ENCODE results near the gene EIF2S2.

Gene EIF2S2

DNA sequence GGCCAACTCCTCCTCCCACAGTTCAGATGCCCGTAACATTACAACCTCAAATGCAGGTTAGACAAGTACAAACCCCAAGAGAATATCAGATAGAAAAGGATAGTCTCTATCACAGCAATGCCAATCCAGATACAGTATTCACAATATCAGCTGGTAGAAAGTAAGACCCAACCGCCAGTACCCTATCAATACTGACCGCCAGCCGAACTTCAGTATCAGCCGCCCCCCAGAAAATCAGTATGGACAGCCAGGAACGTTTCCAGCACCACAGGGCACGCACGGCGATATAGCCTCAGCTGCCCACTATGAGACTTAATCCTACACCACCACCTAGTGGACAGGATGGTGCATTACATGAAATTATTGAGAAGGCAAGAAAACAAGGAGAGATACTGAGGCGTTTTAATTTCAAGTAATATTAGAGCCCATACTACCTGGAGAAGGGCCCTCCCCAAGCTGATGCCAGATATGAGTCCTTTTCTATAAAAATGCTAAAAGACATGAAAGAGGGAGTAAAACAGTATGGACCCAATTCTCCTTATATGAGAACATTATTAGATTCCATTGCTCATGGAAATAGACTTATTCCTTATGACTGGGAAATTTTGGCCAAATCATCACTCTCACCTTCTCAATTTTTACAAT lies 17.6 kb upstream of the EIF2S2 start:
- TF ChIP-seq, protein P1, sequence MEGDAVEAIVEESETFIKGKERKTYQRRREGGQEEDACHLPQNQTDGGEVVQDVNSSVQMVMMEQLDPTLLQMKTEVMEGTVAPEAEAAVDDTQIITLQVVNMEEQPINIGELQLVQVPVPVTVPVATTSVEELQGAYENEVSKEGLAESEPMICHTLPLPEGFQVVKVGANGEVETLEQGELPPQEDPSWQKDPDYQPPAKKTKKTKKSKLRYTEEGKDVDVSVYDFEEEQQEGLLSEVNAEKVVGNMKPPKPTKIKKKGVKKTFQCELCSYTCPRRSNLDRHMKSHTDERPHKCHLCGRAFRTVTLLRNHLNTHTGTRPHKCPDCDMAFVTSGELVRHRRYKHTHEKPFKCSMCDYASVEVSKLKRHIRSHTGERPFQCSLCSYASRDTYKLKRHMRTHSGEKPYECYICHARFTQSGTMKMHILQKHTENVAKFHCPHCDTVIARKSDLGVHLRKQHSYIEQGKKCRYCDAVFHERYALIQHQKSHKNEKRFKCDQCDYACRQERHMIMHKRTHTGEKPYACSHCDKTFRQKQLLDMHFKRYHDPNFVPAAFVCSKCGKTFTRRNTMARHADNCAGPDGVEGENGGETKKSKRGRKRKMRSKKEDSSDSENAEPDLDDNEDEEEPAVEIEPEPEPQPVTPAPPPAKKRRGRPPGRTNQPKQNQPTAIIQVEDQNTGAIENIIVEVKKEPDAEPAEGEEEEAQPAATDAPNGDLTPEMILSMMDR (IDR thresholded peaks at IDR 0.05; ENCODE audit: low read depth, low read length) = peak; percentile 66
- H3K27ac ChIP-seq = no peak overlapping the region
- no peak overlapping the region for H3K4me3 ChIP-seq (ENCODE audit: low read depth, low read length)
- peaks cover 7% of the 10 kb centered on the region for H3K9me3 ChIP-seq (ENCODE audit: severe bottlenecking)
- DNase-seq = peak; percentile 71
- H3K27me3 ChIP-seq (ENCODE audit: insufficient read depth, low read depth, severe bottlenecking) = no peaks in the 10 kb centered on the region
- no peaks in the 10 kb centered on the region for H3K36me3 ChIP-seq

GRCh38 chr20:34127792-34128191 lies 15.7 kb upstream of the EIF2S2 start:
- no peaks in the 10 kb centered on the region for H3K36me3 ChIP-seq
- H3K27me3 ChIP-seq (ENCODE audit: insufficient read depth, low read depth, severe bottlenecking) = no peaks in the 10 kb centered on the region
- peak; percentile 32 for DNase-seq
- peaks cover 7% of the 10 kb centered on the region for H3K9me3 ChIP-seq (ENCODE audit: severe bottlenecking)
- H3K27ac ChIP-seq = peak overlapping the region; percentile 52; the same call in 1 of the 2 replicates
- TF ChIP-seq, protein P1 (IDR thresholded peaks at IDR 0.05; ENCODE audit: low read depth, low read length) = no peak
- no peak overlapping the region for H3K4me3 ChIP-seq (ENCODE audit: low read depth, low read length)

- TF ChIP-seq, protein P1 (IDR thresholded peaks at IDR 0.05; ENCODE audit: low read depth, low read length) = no peak
Measured at GRCh38 chr20:34124469-34125249, 12.6 kb upstream of the EIF2S2 start.

GRCh38 chr20:34123309-34123708 lies 11.3 kb upstream of the EIF2S2 start:
- no peak for DNase-seq
- no peaks in the 10 kb centered on the region for H3K36me3 ChIP-seq
- no peak overlapping the region for H3K4me3 ChIP-seq (ENCODE audit: low read depth, low read length)
- H3K27me3 ChIP-seq (ENCODE audit: insufficient read depth, low read depth, severe bottlenecking) = no peaks in the 10 kb centered on the region
- TF ChIP-seq, protein P1 (IDR thresholded peaks at IDR 0.05; ENCODE audit: low read depth, low read length) = no peak
- peaks cover 4% of the 10 kb centered on the region for H3K9me3 ChIP-seq (ENCODE audit: severe bottlenecking)
- no peak overlapping the region for H3K27ac ChIP-seq

More at GRCh38 chr20:34124469-34125249, 12.6 kb upstream of the EIF2S2 start:
- Histone ChIP-seq H3K9me3 (ENCODE audit: severe bottlenecking) (peaks cover 4% of the 10 kb centered on the region), H3K27me3 (ENCODE audit: insufficient read depth, low read depth, severe bottlenecking) (no peaks in the 10 kb centered on the region), H3K36me3 (no peaks in the 10 kb centered on the region), H3K4me3 (ENCODE audit: low read depth, low read length) (no peak overlapping the region), H3K27ac (no peak overlapping the region)
- no peak for DNase-seq

- Histone ChIP-seq H3K27me3 (ENCODE audit: insufficient read depth, low read depth, severe bottlenecking) (no peaks in the 10 kb centered on the region), H3K36me3 (no peaks in the 10 kb centered on the region), H3K4me3 (ENCODE audit: low read depth, low read length) (no peak overlapping the region), H3K9me3 (ENCODE audit: severe bottlenecking) (peaks cover 4% of the 10 kb centered on the region), H3K27ac (no peak overlapping the region)
- DNase-seq = no peak
- TF ChIP-seq, protein P1 (IDR thresholded peaks at IDR 0.05; ENCODE audit: low read depth, low read length) = no peak
Measured at GRCh38 chr20:34122274-34122980, 10.4 kb upstream of the EIF2S2 start.
